ENCODE data around the gene ZDHHC13.

DNA sequence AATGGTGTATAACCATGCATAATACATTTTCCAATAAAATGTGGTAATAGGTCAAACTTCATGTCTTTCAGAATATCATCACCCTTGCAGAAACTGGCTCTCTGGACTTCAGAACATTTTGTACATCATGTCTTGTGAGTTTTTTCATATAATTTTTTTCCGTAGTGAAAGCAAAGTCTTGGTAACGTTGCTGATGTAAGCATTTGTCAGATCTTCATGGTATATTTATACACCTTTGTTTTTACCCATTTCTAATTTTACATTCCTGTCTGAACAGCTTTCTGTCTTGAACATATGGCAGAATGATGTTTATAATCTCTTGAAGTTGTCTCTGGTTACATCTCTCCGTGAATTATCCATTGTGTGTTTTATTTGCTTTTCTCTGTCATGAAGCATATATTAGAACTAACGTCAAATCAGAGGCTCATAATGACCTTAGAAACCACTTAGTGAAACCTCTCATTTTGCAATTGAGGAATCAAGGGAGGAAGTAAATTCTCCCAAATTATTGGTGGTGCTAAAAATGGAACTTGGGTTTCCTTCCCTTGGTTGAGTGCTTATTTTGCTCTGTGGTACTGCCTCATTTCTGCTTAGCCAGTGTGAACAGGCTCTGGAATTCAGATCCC, 47.4 kb downstream of the ZDHHC13 start:
- TF ChIP-seq BMI1 (IDR thresholded peaks at IDR 0.05; ENCODE audit: borderline replicate concordance): no peak
- no peak for TF ChIP-seq CTCF (IDR thresholded peaks at IDR 0.05 in 2 of 3, conservative IDR thresholded peaks at IDR 0.05 in 1 of 3; ENCODE audit: control insufficient read depth in 2 of 3, extremely low read depth in 1 of 3, insufficient read depth in 1 of 3, low read depth in 3 of 3, low read length in 3 of 3)
- TF ChIP-seq BRCA1 (IDR thresholded peaks at IDR 0.05; ENCODE audit: low read depth, low read length): no peak
